ENCODE results near the gene AK8.

AK8 gene

DNA sequence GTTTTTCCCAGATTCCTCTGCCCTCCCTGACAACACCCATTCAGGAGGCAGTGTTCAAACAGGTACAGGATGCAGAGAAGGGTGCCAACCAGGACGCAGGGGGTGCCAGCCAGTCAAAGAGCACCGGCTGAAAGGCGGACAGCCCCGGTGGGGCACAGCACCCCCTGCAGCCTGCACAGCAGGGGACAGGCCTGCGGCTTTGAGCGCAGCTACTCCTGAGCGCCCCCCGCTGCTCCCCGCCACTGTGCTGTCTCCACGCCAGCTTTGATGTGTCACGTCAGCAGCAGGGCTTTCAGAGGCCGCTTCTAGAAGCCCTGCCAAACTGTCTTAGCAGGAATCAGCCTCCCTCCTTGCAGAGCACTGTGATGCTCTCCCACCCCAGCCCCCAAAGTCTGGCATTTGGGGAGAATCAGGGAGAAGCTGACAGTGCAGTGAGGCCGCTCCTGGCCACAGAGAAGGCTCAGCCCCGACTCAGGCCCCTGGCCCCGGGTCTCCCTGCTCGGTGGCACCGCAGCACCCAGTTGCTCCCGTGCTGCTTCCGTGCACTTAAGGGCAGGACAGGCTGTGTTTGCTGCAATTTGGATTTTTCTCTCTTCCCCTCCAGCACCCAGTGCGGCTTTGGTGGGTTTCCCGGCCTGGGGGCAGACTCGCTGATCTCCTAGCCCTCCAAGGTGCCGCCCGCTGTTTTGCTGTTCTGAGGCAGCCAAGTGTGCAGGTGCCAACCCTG lies 20.3 kb downstream of the AK8 start:
- DNase-seq (ENCODE audit: low spot score), result no peak

DNA sequence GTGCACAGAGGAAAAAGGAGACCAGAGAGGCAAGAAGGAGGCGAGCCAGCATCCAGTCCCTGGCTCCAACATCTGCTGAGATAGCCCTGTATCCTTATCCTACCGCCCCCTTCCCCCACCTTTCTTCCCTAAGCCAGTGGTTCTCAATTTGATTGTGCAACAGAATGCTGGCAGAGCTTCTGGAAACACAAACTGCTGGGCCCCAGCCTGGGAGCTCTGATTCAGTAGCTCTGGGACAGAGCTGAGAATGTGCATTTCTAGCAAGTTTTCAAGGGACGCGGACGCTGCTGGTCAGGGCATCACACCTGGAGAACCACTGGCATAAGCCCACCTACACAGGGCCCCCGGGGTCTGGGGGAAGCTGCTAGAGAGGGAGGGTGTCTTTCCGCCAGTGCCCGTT lies 21.1 kb downstream of the AK8 start:
- DNase-seq (ENCODE audit: low spot score), result no peak

DNA sequence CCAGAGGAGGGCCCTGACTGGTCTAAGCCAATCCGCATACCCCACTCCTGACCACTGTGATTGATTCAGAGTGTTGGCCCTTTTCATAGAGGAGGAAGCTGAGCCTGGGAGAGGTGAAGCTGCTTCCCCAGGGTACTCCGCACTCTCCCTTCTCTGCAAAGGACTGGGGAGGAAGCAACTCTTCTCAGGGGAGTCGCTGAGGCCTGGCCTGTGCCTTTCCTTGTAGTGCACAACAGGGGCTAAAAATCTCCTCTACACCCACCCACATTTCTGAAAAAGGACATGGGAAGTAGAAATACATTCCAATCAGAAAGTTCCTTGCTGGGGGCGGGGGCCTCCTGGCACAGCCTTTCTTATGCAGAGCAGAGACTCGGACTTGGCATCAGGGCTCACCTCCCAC lies 22.2 kb downstream of the AK8 start:
- no peak for DNase-seq (ENCODE audit: low spot score)

DNA sequence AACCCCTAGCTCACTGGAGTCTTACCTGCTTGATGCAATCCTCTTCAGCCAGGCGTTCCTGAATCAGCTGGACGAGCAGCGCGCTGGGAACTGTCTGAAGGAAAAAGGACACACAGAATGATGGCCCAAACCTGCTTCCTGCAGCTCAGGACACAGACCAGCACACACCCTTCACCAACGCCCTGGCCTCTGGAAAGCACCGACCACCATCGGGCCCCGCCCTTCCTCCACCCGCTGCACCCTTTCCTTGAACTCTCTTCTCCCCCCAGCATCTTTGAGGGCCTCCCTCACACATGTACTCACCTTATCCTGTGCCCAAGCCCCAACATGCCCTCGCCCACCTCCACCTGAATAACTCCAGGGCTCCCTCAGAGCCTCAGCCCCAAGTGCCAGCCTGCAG lies 23.3 kb downstream of the AK8 start:
- DNase-seq (ENCODE audit: low spot score), result no peak

DNA sequence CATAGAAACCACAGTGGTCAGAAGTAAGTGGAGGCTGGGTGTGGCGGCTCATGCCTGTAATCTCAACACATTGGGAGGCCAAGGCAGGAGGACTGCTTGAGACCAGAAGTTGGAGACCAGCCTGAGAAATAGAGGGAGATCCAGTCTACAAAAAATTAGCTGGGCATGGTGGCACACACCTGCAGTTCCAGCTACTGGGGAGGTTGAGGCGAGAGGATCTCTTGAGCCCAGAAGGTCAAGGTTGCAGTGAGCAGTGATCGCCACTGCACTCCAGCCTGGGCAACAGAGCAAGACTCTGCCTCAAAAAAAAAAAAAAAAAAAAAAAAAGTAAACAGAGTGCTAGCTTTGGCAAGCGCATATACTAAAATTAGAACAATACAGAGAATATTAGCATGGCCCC lies 24.6 kb downstream of the AK8 start:
- DNase-seq (ENCODE audit: low spot score), result no peak

DNA sequence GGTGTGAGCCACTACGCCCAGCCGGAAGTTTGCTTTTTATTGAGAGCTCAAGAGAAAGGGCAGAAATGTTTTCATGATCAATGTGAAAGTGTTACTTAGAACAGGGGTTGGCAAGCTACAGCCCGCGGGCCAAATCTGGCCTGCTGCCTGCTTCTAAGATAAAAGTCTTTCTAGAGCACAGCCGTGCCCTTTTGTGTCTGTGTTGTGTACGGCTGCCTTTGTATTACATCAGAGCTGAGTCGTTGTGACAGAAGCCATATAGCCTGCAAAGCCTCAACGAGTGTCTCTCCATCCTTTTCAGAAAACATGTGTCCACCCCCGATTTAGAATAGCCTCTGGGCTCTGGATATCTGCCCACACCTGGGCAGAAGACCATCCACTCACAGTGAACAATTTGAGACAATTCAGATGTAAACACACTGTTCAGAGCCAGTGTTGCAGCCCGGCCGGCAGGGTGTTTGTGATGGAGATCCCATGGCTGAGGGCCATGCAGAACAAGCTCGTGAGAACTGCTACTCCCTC lies 28.8 kb downstream of the AK8 start:
- no peak for DNase-seq (ENCODE audit: low spot score)

DNA sequence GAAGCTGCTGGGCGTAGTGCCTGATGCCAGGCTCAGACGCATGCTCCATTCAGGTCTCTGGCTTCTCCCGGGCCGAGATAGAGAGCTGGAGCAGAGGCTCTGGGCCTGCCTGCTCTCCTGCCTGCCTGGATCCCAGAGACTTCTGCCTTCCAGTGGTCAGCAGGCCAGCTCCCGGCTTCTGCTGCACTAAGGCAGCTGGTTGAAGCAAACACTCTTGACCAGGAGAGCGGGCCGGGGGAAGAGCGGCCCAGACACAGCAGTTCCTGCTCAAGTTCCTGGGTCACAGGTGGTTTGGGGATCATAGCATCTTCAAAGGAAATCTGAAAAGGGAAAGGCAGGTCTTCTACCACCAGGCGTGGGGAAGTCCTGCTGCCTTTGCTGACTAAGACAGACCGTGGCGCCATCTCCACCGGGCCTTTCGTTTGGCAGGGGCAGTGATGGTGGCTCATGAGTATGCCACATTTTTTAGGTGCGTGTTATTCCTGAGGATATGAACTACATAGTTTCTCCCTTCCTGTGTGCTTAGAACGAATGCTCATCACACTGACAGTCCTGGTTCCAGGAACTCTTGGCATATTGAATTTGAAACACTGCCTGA lies 31.1 kb downstream of the AK8 start:
- no peak for DNase-seq (ENCODE audit: low spot score)

DNA sequence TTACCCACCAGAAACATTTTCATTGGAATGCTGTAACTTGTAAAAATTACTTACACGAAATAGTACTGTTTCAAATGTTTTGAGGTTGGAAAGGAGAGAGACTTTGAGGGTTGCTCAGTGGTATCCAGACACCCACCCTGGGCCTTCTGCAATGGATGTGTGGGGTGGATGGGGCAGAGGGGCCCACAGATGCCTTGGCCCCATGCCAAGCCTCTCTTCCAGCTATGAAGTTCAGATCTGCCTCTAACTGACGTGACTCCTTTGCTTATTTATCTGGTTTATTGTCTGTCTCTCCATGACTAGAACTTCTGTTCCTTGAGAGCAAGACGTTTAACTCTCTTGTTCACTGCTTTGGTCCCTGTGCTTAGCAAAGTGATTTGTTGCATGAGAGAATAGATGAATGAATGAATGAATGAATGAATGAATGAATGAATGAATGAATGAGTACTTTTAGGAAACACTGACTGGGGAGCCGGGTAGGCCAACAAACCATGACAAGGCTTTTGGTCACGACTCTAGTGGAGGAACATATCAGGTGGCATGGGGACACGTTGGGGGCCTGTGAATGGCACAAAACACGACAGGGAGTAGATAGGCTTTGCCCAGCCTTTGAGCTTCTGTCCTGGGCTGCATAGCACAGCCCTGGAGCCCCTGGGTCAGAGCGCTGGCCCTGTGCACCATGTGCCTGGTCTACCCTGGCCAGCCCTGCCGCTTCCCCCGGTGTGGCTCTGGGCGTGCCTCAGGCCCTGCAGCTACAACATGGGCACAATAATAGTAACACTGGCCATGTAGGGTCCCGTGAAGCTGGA lies 31.8 kb downstream of the AK8 start:
- DNase-seq (ENCODE audit: low spot score), result no peak

DNA sequence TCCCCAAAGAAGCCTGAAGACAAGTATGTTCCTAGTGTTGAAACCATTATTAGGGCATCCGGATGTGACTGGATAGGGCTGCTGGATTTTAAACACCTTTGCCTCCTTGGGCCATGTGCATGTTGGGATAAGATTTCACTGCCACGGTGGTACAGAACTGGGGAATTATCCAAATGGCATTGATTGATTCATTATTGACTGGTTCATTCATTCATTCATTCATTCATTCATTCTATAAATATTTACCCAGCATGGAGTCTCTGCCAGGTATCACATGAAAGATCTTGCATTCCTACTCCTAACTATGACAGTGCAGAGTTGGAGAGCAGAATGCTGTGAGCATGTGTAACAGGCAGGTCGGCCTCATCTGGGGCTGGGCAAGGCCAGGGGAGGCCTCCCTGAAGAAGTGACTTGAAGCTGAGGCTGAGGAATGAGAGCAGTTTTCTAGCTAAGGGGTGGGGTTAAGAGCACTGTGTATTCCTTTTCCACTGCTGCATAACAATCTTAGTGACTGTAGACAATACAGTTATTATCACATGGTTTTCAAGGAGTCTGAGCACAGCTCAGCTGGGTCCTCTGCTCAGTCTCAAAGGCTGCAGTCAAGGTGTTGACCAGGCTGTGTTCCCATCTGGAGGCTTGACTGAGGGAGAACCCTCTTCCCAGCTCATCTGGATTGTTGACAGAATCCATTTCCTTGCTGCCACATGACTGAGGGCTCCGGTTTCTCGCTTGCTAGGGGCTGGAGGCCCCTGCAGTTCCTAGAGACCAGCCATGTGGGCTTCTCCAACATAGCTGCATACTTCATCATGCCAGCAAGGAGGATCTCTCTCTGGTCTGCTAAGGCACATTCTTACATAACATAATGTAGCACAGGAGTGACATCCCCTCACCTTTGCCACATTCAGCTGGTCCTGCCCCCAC lies 35.7 kb downstream of the AK8 start:
- no peak for DNase-seq (ENCODE audit: low spot score)

DNA sequence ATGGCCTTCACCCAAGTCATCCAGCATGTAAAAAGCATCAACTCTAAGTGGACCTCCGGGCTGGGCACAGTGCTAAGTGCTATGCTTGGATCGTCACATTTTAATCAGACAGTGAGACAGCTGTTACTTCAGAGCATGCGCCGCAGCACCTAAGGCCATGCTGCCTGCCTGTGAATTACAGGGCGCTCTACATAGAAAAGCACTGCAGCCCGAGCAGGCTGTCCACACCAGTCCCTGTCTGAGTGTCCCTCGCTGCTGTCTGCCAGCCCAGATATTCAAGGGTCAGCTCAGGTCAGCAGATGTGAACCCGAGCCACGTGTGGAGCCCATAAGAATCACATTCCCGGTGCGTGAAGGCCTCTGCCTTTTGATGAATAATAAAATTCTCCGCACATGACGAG lies 37.1 kb downstream of the AK8 start:
- no peak for DNase-seq (ENCODE audit: low spot score)

DNA sequence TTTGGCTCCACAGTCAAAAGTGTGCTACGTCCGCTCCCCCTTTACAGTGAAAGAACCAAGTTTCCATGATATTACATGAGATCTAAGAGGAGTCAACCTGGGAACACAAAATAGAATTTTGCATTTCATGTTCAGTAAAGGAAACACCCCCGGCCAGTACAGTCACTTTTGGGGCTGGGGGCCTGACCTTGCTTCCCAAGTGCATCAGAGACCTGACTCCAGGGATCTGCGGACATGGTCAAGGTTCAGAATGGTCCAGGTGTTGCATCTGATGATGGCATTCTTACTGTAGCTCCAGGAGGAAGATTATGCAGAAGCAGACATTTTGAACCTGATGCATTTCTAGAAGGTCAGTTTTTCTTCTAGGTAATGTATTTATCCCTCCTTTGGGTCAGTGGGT lies 39.8 kb downstream of the AK8 start:
- no peak for DNase-seq (ENCODE audit: low spot score)

DNA sequence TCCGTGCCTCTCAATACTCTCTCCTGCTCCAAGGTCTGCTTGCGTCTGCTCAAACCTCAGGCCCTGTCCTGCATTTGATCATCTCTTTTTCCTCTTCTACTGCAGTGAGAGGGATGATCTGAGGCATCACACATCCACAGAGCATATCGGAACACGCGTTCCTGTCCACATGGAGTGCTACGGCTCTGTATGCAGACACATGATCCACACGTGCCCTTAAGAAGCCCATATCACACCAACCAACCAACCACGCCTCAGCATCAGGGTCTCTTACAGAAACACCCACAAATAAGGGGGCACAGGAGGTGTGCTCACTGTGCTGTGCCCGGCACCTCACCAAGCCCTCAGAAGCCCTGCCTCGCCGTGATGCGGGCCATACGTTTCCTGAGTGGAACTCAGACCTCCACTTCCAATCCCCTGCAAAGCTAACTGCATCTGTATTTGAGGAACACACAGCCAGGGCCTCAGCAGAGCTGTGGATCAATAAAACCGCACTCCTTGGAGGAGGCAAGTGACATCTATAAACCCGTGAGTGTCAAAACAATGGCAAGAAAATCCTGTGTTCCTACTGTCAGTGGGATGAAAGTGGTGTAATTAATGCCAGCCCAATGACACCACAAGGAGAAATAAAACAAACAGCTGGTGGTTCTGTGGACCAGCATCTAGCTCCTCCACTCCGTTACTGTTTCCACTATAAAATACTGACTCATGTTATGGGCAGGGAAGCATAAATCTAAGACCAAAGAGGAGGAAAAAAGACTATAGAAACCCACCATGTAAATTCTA lies 40.4 kb downstream of the AK8 start:
- no peak for DNase-seq (ENCODE audit: low spot score)

DNA sequence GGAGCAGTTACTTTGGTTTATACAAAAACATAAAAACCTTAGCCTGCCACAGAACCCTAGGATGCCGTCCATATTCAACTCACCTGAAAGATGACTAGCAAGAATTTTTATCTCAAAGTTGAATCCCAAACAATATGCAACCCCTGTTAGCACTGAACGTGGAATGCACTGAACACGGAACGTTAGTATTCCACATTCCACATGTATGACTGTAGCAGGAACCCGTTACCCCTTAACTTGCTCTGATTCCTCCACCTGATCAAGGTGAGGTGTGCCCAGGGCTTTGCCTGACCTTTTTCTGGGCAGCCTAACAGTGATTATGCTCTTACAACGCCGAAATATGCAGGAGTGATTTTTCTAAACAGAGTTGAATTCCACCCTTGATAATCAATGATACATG lies 43.7 kb downstream of the AK8 start:
- DNase-seq (ENCODE audit: low spot score), result no peak

DNA sequence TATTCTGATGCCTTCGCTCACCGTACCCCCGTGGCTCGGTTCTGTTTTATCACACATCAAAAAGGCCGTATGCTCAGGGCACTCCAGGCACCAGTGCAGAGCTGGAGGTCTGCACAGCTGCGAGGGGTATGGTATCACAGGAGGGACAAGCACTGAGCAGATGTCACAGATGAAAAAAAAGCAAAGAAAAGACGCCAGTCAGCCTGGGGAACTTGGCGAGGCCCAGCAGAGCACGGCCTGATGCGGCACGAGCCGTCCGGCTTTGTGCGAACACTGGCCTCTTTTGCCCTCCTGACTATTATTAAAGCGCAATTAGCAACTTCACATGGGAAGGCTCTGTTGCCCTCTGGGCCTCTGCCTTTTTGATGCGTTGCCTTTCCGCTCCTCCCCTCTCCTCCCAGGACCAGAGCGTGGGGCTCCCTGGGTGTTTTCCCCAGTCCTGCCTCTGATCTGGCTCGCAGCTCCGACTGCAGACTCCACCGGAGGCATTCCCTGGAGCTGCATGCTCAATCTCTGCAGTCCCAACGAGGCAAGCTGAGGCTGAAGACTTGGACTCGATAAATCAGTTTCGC lies 44.4 kb downstream of the AK8 start:
- no peak for DNase-seq (ENCODE audit: low spot score)

DNA sequence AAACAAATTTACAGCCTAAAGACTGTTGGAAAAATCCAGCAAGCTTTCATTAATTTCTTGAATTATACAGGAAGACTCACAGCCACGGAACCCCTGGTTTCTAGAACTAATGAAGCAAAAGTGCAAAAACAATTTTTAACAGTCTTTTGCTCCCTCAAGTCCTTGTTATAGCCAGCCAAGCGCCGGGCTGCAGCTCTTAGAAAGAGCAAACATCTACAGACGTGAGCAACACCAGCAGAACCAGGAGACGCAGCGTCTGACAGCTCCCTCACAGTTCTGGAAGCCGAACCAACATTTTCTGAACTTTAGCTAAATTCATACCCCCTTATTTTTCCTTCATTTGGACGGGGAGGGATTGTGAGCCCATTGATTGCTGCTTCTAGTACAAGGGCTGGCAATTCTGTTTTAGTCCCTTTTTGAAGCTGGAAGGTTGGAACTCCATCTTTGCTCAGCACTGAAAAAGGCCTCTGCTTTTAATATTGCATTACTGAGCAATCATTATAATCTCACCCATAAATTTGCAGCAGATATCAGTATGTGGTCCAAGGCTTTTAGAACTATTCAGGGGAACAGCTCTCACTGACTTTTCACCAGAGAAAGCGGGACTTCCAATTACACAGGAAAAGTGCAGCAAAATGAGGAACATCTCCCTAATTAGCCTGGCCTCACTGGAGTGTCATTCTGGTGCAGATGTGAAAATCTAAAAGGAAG lies 45.8 kb downstream of the AK8 start:
- DNase-seq (ENCODE audit: low spot score), result no peak

DNA sequence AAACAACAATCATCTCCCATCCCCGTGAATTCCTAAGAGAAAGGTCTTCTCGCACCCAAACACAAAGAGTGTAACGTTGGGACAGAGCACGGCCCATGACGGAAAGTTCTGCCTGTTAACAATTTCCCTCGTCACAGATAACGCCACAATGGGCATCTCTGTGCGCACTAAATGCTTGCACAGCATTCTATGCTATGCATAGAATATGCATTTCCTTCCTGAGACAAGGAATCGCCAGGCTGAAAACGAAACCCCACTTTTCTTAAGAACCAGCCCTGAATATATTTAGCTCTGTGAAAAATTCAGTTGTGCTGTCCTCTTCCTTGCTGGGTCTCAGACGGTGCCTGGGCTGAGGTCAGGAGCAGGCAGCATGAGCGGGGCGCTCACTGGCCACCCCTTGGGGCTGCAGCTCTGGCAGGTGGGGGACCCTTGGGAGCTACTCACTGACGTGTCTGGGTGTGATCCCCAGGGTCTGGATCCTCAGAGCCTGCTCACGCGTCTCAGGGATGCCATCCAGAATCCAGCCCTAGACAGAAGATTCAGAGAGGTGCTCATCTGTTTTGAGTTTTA lies 49.8 kb downstream of the AK8 start:
- no peak for DNase-seq (ENCODE audit: low spot score)

DNA sequence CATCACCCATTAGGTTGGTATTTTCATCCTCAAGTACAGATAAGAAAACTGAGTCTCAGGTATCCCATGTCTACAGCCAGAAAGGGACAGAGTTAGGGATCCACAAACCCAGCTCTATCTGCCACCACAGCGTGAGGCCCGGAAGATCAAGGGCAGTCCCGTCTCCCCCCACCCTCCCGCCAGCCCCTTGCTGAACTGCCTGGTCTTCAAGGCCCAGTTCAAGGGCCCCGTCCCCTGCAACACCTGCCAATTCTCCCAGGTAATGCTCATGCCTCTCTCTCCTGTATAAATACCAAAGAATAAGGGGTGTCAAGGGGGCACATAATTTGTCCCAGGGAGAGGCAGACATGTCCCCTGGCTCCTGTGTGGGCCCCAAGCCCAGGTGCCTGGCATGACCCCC lies 50.7 kb downstream of the AK8 start:
- no peak for DNase-seq (ENCODE audit: low spot score)

DNA sequence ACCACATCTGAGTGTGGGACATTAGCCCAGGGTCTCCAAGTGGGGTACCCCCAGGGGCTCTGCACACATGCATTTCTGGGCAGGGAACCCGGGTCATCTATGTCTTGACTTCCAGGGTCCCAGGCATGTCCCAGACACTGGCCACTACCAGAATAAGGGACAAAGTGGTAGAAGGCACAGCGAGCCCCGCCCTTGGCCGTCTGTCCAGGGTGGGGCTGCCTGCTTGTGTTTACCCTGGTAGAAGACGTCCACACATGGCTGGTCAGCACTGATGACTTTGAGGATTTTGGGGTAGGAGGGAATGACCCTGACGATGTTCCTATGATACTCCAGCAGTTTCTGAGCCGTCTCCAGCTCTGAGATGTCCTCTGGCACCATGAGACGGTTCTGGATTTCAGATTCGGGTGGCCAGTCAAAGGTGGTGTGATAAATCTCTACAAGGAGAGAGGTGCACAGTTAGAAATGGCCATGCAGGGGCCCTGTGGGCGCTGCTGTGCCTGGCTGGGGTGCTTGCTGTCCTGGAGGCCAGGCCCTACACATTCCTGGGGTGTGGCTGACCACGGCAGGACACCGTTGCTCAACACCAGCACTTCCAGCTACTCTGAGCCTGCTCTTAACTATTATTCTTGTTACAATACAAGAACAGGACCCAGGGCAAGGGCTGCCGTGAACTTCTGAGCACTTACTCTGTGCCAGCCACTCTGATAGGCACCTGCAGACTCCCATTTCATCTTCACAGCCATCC lies 51.3 kb downstream of the AK8 start:
- DNase-seq (ENCODE audit: low spot score), result no peak

DNA sequence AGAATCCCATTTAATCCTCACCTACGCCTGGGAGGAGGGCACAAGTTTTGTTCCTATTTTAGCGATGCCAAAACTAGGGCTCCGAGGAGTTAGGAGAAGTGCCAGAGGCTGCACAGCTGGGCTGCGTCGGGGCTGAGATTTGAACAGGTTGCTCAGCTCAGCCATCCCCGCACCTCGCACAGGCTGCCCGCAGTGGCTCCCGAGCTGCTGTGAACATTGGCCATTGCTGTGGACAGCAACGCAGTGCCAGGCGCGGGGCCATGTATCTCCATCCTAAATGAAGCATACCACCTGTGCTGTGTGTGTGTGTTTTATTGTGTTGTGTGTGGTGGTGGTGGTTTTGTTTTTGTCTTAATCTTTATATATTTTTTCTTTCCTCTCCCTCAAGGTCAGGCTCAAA lies 52.0 kb downstream of the AK8 start:
- no peak for DNase-seq (ENCODE audit: low spot score)
